C4-2B (cell line): Measurements from ENCODE around the gene EXOC3L1.

Experiments used
- ZFX ChIP-seq: fragments of 450-650 bp; IDR thresholded peaks from 2 replicates; pipeline ENCODE4 v1.6.1; 2017
- TF ChIP-seq, protein P1 (sequence below): fragments of 450-650 bp; conservative IDR thresholded peaks from 2 replicates; pipeline ENCODE4 v1.5.1; 2017; ENCODE audit warnings: mild to moderate bottlenecking

DNA sequence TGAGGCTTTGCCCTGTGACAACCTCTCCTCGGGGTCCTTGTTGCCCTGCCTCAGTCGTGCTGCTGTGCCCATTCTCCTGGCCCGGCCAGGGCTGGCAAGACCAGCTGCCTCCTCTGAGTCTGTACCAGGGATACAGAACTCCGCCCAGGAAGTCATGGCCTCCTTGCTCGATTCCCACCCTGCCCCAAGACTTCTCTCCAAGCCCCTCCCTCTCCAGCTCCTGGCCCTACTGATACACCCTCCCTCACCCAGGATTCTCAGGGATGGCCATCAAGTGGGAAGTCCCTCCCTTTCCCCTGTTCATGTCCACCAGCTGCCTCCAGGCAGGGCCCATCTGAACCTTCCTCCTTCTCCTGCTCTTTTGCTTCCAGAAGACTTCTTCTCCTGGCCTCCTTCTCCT, 25.8 kb upstream of the EXOC3L1 start:
- TF ChIP-seq, protein P1, sequence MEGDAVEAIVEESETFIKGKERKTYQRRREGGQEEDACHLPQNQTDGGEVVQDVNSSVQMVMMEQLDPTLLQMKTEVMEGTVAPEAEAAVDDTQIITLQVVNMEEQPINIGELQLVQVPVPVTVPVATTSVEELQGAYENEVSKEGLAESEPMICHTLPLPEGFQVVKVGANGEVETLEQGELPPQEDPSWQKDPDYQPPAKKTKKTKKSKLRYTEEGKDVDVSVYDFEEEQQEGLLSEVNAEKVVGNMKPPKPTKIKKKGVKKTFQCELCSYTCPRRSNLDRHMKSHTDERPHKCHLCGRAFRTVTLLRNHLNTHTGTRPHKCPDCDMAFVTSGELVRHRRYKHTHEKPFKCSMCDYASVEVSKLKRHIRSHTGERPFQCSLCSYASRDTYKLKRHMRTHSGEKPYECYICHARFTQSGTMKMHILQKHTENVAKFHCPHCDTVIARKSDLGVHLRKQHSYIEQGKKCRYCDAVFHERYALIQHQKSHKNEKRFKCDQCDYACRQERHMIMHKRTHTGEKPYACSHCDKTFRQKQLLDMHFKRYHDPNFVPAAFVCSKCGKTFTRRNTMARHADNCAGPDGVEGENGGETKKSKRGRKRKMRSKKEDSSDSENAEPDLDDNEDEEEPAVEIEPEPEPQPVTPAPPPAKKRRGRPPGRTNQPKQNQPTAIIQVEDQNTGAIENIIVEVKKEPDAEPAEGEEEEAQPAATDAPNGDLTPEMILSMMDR, result no peak
- no peak for TF ChIP-seq ZFX
